GM23248 (cell line): Measurements from ENCODE around the gene GTPBP6.

ENCODE experiments used
- EZH2 ChIP-seq: fragments of 200-600 bp; sonication (generic); IDR thresholded peaks from 2 replicates; pipeline ENCODE4 v1.6.1; 2018; ENCODE audit warnings: antibody characterized with exemption, mild to moderate bottlenecking; ENCODE audit not compliant: insufficient read depth, poor library complexity, severe bottlenecking
- EZH2phosphoT487 ChIP-seq: fragments of 200-600 bp; sonication (generic); IDR thresholded peaks from 2 replicates; pipeline ENCODE4 v1.6.1; 2018; ENCODE audit warnings: antibody characterized with exemption, moderate library complexity, mild to moderate bottlenecking, low read depth; ENCODE audit not compliant: insufficient read depth

- TF ChIP-seq EZH2phosphoT487 (no peak), EZH2 (no peak)
Measured at GRCh38 chrX:346034-346813, 27.6 kb upstream of the GTPBP6 start.
